Activated T-cell treated with anti-CD3 and anti-CD28 coated beads for 24 hours (primary cell): ENCODE measurements around the gene NPAS3.

Experiments used
- DNase-seq: peaks from one replicate; pipeline ENCODE4 v3.0.0-alpha.2; 2020; ENCODE audit warnings: low read depth

The NPAS3 gene

DNA sequence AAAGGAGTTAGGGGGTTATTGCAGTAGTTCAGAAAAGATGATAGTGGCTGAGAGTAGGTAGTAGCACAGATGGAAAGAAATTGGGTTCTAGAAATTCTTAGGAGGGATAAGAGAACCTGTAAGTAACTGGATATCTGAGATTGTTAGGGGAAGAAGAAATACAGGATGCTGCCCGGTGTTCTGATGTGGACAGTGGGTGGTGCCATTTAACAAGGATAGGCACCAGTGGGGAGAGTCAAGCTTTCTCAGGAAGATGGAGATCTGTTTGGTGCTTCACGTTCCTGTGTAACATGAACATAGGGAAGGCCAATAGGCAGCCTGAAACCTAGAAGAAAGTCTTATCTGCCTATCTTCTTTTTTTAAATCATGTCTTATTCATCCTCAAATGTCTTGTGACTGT lies 245.9 kb downstream of the NPAS3 start:
- DNase-seq, result no peak

DNA sequence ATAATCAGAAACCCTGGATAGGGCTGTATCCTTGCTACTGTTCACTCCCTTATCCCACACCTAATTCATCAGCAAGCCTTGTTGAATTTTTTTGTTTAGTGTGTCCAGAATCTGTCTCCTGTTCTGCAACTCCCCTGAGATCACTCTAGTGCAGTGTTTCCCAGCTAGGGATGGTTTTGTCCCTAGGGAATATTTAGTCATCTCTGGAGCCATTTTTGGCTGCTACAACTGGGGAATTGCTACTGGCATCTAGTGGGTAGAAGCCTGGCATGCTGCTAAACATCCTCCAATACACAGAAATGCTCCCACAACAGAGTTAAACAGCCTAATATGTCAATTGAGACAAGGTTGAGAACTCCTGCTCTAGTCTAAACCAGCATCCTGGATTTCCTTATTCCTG lies 248.0 kb downstream of the NPAS3 start:
- DNase-seq, result no peak

DNA sequence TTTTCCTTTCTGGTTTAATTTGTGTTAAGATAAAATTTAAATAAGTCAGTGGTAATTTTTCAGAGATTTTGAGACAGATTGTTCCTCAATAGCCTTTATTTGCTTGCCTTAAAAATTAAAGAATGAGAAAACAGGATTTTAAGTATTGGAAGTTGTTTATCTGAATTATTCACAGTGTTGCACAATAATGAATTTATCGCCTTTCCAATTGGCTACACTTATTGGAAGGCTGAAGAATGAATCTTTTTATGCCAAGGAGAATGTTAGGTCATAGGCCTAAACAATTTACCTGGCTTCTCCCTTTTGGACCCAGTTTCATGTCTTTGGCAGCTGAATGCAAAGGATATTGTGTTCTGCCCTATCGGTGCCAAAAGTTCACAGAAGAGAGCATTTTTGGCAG lies 250.2 kb downstream of the NPAS3 start:
- DNase-seq, result no peak

DNA sequence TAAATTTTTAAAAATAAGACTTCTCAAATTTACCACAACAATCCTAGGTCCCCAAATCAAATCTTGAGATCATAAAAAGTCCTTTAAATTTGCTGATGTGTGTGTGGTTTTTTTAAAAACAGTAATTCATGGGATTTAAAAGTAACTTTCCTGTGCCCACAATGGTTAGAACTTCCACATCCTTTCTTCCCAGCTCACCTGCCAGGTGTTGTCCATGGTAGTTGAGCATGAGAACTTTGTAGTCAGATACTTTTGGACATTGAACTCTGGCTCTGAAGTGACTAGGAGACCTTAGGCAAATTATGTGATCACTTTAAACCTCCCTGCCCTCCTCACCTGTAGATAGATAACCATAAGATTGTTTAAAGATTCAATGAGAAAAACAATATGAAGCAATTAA lies 253.2 kb downstream of the NPAS3 start:
- DNase-seq, result no peak

DNA sequence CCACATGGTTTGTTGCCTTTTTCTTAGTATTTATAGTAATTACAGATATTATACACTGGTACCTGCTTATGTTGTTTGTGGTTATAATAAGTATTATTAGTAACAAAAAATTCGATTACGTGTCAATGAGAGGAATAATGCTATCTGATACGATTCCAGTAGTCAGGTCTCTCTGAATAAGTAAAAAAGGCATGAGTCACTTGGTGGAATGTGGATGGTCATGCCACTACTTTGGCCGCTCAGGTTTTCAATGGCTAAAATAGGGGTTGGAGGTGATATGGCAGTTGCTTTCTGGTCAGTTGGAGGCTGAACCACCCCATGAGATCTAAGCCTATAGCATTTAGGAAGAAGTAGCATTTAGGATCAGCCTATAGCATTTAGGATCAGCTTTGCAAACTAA lies 255.9 kb downstream of the NPAS3 start:
- no peak for DNase-seq

DNA sequence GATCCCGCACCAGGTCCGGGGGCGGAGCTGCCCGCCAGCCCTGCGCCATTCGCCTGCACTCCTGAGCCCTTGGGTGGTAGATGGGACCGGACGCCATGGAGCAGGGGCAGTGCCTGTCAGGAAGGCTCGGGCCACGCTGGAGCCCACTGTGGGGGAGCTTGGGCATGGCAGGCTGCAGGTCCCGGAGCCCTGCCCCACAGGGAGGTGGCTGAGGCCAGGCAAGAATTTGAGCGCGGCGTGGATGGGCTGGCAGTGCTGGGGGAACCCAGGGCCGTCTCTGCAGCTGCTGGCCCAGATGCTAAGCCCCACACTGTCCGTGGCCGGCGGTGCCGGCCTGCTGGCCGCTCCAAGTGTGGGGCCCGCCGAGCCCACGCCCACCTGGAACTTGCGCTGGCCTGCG lies 260.0 kb downstream of the NPAS3 start:
- no peak for DNase-seq

DNA sequence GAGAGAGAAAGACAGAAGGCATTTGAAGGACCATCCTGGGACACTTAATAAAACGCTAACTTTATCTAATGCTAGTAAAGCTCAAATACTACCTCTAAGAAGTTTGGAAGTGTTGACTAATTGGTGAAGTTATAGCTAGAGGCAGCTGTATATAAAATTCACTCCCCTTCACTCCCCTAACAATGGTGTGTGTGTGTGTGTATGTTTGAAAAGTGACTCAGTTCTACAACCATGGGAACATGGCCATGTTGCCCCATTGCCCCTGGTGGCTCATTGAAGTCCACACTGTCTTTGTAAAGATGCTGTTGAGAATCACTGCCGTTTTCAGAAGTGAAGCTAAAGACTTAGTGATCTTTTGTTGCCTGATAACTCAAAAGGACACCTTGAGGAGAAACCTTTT lies 262.4 kb downstream of the NPAS3 start:
- no peak for DNase-seq

DNA sequence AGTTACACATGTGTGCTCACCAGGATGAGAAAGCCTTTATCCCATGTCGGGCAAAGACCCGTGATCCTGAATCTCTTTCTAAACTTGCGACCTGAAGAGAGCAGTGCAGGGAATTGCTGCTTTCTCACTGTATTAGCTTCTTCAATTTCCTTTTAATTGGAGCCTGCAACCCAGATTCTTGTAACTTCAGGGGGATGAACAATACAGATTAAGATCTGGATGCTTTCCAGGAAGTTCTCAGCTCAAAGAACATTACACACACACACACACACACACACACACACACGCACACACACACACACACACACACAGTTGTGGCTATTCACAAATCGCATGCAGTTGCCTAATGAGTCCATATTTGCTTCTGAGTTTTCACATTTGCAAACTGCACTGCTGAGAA lies 268.3 kb downstream of the NPAS3 start:
- DNase-seq, result no peak

DNA sequence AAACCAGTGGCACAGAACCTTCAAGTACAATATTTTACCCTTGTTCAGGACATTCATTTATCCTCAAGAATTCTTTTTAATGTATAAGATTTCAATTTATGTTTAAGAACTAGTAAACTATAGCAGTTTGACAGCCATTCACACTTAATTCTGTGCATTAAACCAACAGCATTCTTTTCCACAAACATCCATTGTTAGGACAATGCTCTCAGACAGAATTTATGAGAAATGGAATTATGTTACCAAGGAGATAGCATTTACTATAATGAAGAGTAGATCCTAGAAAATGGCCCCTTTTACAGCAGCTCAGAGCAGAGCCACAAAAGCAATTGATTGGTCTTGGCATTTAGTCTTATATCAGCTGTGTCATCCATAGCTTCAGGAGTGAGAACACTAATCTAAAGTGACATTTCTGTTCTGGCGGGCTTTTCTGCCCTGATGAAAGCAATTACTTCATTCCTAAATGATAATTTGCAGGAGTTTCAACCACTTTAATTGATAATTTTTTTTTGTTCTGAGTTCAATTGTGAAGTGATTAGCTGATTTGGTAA lies 268.9 kb downstream of the NPAS3 start:
- no peak for DNase-seq

DNA sequence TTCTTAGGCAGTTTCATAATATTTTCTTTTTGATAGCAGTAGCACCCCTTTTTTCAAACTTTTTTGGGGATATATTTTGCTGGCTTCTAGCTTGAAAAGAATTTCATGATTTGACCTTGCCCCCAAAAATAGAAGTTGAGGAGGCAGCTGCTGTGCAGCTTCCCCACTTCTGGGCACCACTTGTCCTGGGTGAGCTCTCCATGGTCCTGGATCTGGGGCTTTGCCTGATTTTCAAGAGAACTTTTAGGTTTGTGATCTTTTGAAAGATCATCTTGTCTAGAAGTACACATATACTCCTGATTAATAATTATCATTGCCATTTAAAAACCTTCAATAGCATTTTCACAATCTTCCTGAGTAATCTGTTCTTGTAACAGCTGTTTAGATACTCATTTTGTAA lies 271.6 kb downstream of the NPAS3 start:
- no peak for DNase-seq

DNA sequence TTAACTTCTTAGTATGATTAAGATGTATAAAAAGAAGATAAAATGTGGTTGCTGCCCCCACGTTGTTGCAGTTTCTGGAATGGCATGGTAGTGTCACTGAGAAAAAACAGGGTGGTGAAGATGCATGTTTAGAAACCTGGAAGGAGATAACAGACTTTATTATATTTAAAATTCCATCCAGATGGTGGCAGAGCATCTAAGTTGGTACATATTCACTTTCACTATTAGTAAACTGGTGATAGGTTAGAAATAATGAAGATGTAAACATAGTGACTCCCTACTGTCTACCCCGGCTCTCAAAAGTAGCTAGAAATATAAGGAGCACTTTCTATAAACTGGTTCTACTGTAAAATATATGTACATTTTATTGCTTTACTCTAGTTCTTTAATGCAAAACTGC lies 279.3 kb downstream of the NPAS3 start:
- DNase-seq, result no peak

DNA sequence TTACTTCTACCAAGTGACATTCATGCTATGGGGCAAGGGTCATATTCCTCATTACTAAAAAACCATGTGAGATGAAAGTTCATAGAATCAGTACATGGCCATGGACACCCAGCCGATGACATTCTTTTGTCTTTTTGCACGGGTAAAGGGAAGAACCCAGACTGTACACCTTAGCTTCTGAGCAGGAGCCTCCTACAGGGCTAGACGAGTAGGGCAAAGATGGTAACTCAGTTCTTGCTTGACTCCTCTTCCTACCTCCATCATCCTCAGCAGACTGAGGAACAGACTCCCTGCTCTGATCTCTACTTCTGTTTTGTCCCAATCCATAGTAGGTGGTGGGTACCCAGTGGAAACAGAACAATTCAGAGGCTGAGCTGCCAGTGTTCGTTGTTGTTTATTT lies 281.3 kb downstream of the NPAS3 start:
- no peak for DNase-seq

DNA sequence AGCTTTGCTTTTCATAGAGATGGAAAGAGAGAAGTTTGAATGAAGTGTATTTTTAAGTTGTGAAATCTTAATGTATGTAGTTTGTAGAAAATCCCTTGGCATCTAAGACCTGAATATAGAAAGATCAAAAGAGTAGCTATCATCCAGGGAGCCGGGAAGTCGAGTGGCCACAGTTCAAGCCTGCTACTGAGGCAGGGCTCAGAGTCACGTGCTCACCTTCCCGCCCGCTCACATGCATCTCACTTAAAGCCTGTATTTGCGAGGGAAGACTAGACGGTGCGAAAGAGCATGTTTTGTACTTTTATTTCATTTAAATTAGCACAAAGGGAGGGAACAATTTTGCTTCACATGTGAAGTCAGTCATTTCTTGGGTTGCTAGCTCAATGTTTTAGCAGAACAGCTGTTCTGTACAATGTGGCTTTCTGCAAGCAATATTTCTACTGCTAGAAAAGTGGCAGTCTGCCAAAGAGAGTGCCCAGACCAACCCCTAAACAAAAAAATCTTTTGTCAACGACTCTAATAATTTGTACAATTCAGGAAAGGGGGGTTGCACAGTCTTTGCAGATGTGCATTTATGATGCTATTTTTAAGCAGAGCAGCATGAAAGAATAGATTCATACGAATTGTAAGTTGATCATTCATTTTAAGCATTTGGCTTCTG lies 290.7 kb downstream of the NPAS3 start:
- DNase-seq, result no peak

DNA sequence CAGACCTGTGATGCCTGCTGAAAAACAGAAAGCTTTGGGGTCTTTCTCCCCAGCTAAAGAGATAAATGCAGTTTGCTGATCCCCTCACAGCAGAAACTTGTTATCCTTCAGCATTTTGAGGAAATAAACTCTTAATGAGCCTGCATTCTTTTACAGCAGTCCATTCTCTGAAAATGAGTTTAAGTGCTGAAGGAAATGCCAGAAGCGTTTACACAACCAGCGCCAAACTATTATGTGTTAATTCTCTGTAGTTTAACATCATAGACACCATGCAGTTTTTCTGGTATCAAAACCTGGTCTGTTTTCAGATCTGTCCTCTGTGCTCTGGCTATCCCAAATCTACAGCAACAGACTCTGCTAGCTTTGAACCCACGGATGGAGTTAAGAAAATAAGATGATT lies 291.3 kb downstream of the NPAS3 start:
- no peak for DNase-seq

DNA sequence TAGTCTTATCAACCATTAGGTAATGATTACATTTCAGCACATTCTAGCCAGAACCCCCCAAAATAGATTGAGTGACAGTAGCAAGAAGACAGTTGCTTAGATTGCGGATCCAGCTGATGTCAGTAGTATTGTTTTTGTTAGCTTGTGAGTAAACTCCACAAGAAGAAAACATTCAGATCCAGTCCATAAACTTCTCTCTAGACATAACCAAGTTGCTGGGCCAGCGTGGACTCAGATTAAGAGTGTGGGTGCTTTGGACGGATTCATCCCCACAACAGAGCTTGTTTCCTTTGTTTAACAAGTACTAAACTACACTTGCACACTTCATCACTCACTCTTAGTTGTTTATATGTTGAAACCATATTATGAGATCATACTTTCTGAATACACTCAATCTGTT lies 293.4 kb downstream of the NPAS3 start:
- no peak for DNase-seq

DNA sequence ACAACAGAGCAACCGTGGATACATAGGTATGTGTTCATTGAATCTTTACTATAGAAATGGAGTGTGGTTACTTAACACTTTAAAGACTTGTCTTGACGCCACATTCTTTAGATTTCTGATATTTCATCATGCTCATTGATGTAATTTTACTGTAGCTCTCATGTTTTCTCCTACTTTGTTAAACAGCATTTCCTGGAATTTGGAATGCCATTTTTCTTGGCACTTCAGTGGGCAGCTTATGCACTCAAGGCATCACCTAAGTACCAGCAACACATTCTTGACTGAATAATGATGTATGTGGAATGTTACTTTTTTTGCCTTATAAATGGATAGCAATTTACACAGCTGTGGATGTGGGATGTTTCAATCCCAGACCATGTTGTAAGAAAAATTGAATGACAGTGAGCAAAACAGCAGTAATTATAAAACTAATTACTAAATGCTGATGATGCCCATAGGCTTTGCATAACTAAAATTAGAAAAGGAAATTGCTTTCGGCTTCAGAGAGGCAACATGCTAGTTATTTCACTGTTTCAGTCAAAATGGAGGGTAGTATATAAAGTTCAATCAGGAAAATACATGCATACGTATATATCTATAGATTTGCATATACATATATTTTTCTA lies 298.5 kb downstream of the NPAS3 start:
- DNase-seq, result no peak

DNA sequence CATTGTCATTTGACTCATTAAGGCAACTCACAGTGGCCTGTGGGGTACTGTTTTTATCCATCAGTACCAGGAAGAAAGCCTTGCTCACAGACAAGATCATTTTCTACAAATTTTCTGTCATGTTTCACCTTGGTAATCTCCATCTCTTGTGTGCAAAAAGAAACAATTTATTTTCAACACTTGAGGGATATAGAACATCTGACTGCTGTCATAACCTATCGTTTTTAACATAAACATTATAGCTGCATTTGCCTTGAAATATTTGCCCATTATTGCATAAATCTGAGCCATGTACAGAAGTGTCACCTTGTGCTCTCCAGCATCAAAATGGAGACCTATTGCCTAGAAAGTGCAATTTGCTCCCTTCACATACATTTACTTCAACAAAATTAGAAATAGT lies 300.8 kb downstream of the NPAS3 start:
- DNase-seq, result no peak

DNA sequence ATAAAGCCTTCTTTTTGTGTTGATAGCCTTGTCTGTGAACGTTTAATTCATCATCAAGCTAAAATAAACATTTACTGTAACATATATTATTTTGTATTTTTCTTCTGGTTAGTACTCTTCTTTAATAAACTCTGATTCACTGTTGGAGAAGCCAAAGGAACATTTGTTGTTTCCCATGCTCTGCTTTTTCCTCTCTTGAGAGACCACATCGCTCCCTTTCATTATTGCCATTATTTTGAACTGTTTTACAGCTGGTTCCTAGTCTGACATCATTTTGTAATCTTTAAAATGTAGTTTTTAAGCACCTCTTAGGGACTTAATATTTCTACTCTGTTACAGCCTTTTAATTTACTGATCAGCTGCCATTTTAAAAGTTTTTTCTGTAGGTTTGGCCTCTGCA lies 301.8 kb downstream of the NPAS3 start:
- DNase-seq, result no peak

DNA sequence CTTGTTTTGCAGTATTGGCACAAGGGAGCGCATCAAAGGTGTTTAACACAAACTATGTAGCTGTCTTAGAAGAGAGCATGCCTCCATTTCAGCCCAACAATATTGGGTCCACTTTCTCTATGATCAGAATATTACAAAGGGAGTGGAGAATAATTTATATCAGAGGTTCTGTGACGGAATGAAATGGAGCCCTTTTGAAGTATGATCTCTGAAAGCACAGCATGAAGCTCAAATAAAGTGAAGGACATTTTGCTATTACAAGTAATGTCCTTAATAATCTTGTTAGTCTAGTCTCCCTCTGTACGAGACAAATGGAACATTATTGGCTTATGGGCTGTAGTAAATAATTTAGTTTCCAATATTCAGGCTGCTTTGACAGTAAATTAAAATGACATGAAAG lies 302.7 kb downstream of the NPAS3 start:
- no peak for DNase-seq

DNA sequence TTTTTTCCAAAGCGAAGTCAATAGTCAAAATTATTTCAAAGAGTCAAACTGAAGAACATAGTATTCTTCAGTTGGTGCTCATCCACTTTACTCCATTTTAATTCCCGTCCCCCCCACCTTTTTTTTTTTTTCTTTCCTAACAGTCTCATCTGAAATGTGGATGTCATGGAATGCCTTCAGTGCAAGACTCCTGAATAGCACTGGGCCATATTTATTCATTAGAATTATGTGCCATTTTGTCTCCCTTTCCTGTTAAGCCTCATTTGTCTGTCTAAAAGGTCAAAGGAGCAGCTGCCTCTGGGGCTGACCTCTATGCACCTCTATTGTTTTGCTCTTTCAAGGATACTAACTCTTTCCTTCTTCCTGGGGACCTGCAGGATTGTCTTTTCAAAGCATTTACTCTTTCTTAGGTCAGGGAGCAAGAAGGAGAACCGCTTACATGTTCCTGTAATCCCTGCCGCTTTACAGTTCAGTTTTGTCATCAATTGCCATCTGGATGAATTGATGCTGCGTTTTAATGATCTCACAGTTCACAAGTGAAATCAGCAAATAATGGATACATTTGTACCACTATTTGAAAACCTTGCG lies 310.6 kb downstream of the NPAS3 start:
- DNase-seq, result no peak

DNA sequence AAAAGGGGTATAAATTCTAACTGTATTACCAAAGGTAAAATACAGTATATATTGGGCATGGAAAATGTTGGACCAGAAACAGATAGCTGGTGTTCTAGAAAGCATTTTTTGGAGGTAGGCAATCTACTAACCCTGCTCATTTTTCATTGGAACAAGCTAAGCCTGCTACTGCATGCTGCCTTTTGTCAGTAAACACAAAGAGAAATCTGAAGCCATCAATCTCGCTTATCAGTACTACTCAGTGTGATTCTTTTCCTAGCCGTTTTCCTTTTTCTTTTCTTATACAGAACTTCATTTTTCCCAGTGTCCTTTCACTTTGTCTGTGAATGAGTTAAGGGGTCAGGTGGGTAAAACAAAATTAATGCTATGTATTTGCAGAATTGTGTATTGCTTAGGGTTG lies 312.3 kb downstream of the NPAS3 start:
- no peak for DNase-seq

DNA sequence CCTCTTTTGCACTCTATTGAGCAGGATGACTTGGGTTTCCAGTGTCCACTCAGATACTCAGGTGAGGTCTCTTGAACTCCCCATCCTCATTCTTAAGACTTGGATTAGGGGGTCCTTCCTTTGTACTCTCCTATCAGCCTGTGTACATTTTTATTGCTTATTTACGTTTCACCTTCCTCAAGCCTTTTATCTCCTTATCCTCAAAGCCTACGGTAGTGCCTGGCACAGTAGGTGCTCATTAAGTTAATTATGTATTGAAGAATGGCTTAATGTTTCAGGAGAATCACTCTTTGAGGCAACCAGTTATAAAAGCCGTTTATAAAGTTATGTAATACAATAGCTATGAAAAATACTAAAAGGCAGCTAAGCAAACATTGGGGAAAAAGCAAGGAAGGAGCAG lies 315.7 kb downstream of the NPAS3 start:
- DNase-seq, result no peak

DNA sequence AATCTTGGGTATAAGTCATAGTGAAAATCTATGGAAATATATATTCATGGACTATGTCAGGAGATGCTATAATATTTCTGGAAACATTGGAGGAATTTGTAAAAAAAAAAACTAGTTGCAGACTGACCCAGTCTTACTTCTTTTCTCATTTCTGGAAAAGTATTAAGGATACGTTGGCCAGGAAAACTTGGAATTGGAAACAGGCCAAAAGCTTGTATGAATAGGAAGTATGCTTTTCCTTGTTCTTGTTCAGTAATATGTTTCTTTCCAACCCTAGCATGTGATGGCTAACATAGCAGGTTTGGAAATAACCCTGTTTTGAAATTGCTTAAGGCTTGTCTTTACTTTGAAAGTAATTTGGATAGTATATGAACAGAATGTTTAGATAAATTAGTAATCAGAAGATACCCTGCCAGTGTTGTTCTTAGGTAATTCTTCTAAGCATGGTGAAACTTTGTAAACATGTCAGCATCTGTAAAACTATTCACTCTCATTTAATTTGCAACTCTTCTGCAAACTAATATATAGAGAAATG lies 316.2 kb downstream of the NPAS3 start:
- DNase-seq, result no peak
